HepG2 (cell line): ENCODE measurements around the gene GLB1L3. TPM values are rescaled to one million over a fixed set of nuclear protein-coding genes. Genes with fewer than 3 reads are reported as not detected.

Source experiments
- ATAC-seq: fragments of 200-7000 bp; cut with Tn5 transposase; 3 replicates; pipeline ENCODE4 v1.9.1; 2020; ENCODE audit warnings: mild to moderate bottlenecking, moderate library complexity
- BruUV-seq: library from RNA; stranded (reverse); fragments of 400-500 nt; replicated peaks from 2 replicates; lab custom pipeline; 2021; lab: Mats Ljungman, UMichigan
- CTCF ChIA-PET: fragments of 300-600 bp; formaldehyde crosslinking; extraction: SDS; loops from one replicate; lab custom pipeline; 2021; ENCODE audit warnings: low total read pairs, inconsistent platforms, low intra/inter-chr PET ratio; lab: Yijun Ruan, JAX
- POLR2A ChIA-PET: fragments of 350-600 bp; sonication (Branson Sonifier 250); formaldehyde crosslinking; loops from one replicate; lab custom pipeline; 2020; ENCODE audit warnings: antibody characterized with exemption, inconsistent platforms; lab: Yijun Ruan, JAX
- DNase-seq: peaks from one replicate; pipeline ENCODE4 v3.0.0-alpha.2; 2015; ENCODE audit warnings: low spot score
- FAIRE-seq: peaks from 3 replicates; lab custom pipeline; 2011; peaks lifted over from hg19 to GRCh38; lab: Jason Lieb, UNC
- H2AFZ ChIP-seq: one replicate; pipeline ENCODE4 v1.6.1; 2011; ENCODE audit warnings: low read length, inconsistent platforms
- H3K27ac ChIP-seq: fragments of 300-600 bp; 3 replicates; pipeline ENCODE4 v1.8.0; 2011; ENCODE audit warnings: mixed run types, mild to moderate bottlenecking, mixed read lengths, low read length, inconsistent platforms; ENCODE audit not compliant: insufficient read depth; ENCODE audit errors: extremely low read length
- H3K27me3 ChIP-seq, 2 experiments: fragments of 200-600 bp in 1 of 2; 2 replicates in 1 of 2; 3 replicates in 1 of 2; pipeline versions ENCODE4 v1.6.0 to v1.8.0; 2011; ENCODE audit warnings: low read length in 2 of 2, mild to moderate bottlenecking in 2 of 2, moderate library complexity in 2 of 2, inconsistent platforms in 1 of 2; ENCODE audit not compliant: insufficient read depth in 2 of 2, control insufficient read depth in 1 of 2
- H3K36me3 ChIP-seq, 2 experiments: fragments of 200-600 bp in 1 of 2; replicated peaks in 1 of 2; 2 replicates in 1 of 2; 3 replicates in 1 of 2; pipeline versions ENCODE4 v1.5.1 to v1.8.0; 2011; ENCODE audit warnings: low read length in 2 of 2, inconsistent platforms in 1 of 2; ENCODE audit not compliant: insufficient read depth in 2 of 2, control insufficient read depth in 1 of 2
- H3K4me1 ChIP-seq: 2 replicates; pipeline ENCODE4 v1.5.1; 2012; ENCODE audit warnings: low read length, inconsistent platforms; ENCODE audit not compliant: insufficient read depth
- H3K4me2 ChIP-seq: 2 replicates; pipeline ENCODE4 v1.6.0; 2011; ENCODE audit warnings: low read depth, low read length, inconsistent platforms
- H3K4me3 ChIP-seq, 3 experiments: fragments of 200-600 bp in 1 of 3; sonication (generic), shearing (Covaris generic) in 1 of 3; replicated peaks in 1 of 3; 2 replicates each; pipeline ENCODE4 v1.5.1; 2011 to 2016; ENCODE audit warnings: low read length in 3 of 3, inconsistent platforms in 2 of 3, low read depth in 2 of 3, mild to moderate bottlenecking in 2 of 3, control low read depth in 1 of 3, mixed read lengths in 1 of 3; ENCODE audit not compliant: insufficient read depth in 1 of 3
- H3K79me2 ChIP-seq: one replicate; pipeline ENCODE4 v1.6.1; 2011; ENCODE audit warnings: low read length, inconsistent platforms; ENCODE audit not compliant: insufficient read depth
- H3K9ac ChIP-seq: 2 replicates; pipeline ENCODE4 v1.6.0; 2011; ENCODE audit warnings: mild to moderate bottlenecking, low read depth, low read length, inconsistent platforms; ENCODE audit not compliant: insufficient read depth
- H3K9me3 ChIP-seq: 2 replicates; pipeline ENCODE4 v1.5.1; 2012; ENCODE audit warnings: mild to moderate bottlenecking, low read length
- H4K20me1 ChIP-seq: 2 replicates; pipeline ENCODE4 v1.6.0; 2011; ENCODE audit warnings: inconsistent platforms, mild to moderate bottlenecking, low read length, moderate library complexity; ENCODE audit not compliant: insufficient read depth
- ATF7 ChIP-seq, 2 experiments: fragments of 450-650 bp in 1 of 2; sonication (generic) in 1 of 2; formaldehyde crosslinking in 1 of 2; IDR thresholded peaks; 2 replicates each; pipeline versions ENCODE4 v1.4.0 to v1.6.1; 2016 to 2020; ENCODE audit warnings: antibody characterized with exemption in 1 of 2, mild to moderate bottlenecking in 1 of 2, missing genetic modification reagents in 1 of 2
- REPIN1 ChIP-seq: sonication (generic); formaldehyde crosslinking; IDR thresholded peaks from 2 replicates; pipeline ENCODE4 v1.8.0; 2022; ENCODE audit warnings: missing genetic modification reagents, low read depth, mild to moderate bottlenecking, borderline replicate concordance
- YY1 ChIP-seq: IDR thresholded peaks from 2 replicates; pipeline ENCODE4 v1.6.1; 2011; ENCODE audit warnings: low read length, low read depth, moderate library complexity, mild to moderate bottlenecking; ENCODE audit not compliant: insufficient read depth, insufficient replicate concordance
- ZNF10 ChIP-seq: sonication (generic); formaldehyde crosslinking; IDR thresholded peaks from 2 replicates; pipeline ENCODE4 v1.4.0; 2020; ENCODE audit warnings: mild to moderate bottlenecking, low read depth, missing genetic modification reagents, borderline replicate concordance
- ZNF660 ChIP-seq: sonication (generic); formaldehyde crosslinking; IDR thresholded peaks from 2 replicates; pipeline ENCODE4 v1.5.1; 2020; ENCODE audit warnings: mild to moderate bottlenecking, low read depth, missing genetic modification reagents, borderline replicate concordance
- ZNF850 ChIP-seq: sonication (generic); formaldehyde crosslinking; conservative IDR thresholded peaks from 2 replicates; pipeline ENCODE4 v1.9.0; 2021; ENCODE audit warnings: mild to moderate bottlenecking, missing genetic modification reagents
- WGBS: methylation state at CpG from one replicate; pipeline ENCODE4 v1.1.6; 2017; ENCODE audit warnings: low lambda C conversion rate; 5-methylcytosine and 5-hydroxymethylcytosine counted together
- in situ Hi-C: cut with HindIII; loops from 2 replicates; pipeline ENCODE4 v1.10.0; 2017; ENCODE audit warnings: low pct_unique_long_range_greater_than_20kb; ENCODE audit not compliant: extremely low pct_ligation_motif_present
- intact Hi-C: fragments of 100-400 bp; cut with micrococcal nuclease; formaldehyde crosslinking; loops from one replicate; pipeline ENCODE4 v1.10.0; 2022; ENCODE audit not compliant: unreplicated experiment
- polyA plus RNA-seq, 8 experiments: library from polyadenylated mRNA; depleted of rRNA in 3 of 8; stranded (reverse) in 7 of 8; unstranded in 1 of 8; fragments of >200 nt; fragmentation: Illumina TruSeq in 4 of 8; extraction: Trizol in 4 of 8; gene quantifications; 2 replicates each; pipeline versions ENCODE4 v1.2.1 to v1.2.3, GENCODE V29; 2011 to 2016; ENCODE audit warnings: low read depth in 4 of 8, missing spikeins in 1 of 8, mixed read lengths in 1 of 8; ENCODE audit not compliant: insufficient read depth in 1 of 8
- total RNA-seq, 5 experiments: library from RNA; depleted of rRNA; stranded (reverse); fragments of >200 nt; fragmentation: Illumina TruSeq; extraction: Trizol; gene quantifications; 2 replicates each; pipeline ENCODE4 v1.2.3, GENCODE V29; 2016; ENCODE audit warnings: low read depth in 1 of 5
- TF ChIP-seq, protein P1 (sequence below): IDR thresholded peaks from 2 replicates; pipeline ENCODE4 v1.4.0; 2020; ENCODE audit warnings: mild to moderate bottlenecking, missing genetic modification reagents
- TF ChIP-seq, protein P2 (sequence below): sonication (generic); formaldehyde crosslinking; IDR thresholded peaks from 2 replicates; pipeline ENCODE4 v1.4.0; 2020; ENCODE audit warnings: mild to moderate bottlenecking, missing genetic modification reagents
- TF ChIP-seq, protein P3 (sequence below): sonication (generic); formaldehyde crosslinking; IDR thresholded peaks from 2 replicates; pipeline ENCODE4 v1.5.0; 2020; ENCODE audit warnings: mild to moderate bottlenecking, low read depth, missing genetic modification reagents, borderline replicate concordance

The GLB1L3 gene
- total and polyA plus RNA-seq, 2 of the 13 experiments (the other 11 are each of a cell fraction or from before 2014, with no cell fraction given), result not detected

DNA sequence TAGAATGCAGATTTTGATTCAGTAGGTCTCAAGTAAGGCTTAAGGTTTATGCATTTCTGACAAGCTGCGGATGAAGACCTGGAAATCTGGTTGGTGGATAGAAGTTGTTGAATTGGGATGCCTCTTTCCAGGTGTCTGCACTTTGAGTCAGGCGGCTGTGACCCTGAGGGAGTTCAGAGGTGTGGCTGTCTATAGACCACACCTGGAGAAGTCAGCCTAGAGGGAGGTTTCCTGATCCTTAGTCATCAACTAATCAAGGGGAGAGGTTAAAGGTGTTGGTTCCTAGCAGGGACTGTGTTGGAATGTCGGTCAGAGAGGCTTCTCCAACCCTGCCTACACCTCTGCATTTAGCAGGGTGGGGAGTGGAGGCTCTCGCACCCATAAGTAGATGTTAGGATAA, 63.6 kb downstream of the GLB1L3 start (continued):
- TF ChIP-seq, protein P1, sequence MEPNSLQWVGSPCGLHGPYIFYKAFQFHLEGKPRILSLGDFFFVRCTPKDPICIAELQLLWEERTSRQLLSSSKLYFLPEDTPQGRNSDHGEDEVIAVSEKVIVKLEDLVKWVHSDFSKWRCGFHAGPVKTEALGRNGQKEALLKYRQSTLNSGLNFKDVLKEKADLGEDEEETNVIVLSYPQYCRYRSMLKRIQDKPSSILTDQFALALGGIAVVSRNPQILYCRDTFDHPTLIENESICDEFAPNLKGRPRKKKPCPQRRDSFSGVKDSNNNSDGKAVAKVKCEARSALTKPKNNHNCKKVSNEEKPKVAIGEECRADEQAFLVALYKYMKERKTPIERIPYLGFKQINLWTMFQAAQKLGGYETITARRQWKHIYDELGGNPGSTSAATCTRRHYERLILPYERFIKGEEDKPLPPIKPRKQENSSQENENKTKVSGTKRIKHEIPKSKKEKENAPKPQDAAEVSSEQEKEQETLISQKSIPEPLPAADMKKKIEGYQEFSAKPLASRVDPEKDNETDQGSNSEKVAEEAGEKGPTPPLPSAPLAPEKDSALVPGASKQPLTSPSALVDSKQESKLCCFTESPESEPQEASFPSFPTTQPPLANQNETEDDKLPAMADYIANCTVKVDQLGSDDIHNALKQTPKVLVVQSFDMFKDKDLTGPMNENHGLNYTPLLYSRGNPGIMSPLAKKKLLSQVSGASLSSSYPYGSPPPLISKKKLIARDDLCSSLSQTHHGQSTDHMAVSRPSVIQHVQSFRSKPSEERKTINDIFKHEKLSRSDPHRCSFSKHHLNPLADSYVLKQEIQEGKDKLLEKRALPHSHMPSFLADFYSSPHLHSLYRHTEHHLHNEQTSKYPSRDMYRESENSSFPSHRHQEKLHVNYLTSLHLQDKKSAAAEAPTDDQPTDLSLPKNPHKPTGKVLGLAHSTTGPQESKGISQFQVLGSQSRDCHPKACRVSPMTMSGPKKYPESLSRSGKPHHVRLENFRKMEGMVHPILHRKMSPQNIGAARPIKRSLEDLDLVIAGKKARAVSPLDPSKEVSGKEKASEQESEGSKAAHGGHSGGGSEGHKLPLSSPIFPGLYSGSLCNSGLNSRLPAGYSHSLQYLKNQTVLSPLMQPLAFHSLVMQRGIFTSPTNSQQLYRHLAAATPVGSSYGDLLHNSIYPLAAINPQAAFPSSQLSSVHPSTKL (CRISPR knock-in tag), result no peak
- TF ChIP-seq ATF7 (IDR thresholded peaks at IDR 0.05), result no peak
- no peak for TF ChIP-seq ATF7 (CRISPR knock-in tag; IDR thresholded peaks at IDR 0.05)
- TF ChIP-seq, protein P2, sequence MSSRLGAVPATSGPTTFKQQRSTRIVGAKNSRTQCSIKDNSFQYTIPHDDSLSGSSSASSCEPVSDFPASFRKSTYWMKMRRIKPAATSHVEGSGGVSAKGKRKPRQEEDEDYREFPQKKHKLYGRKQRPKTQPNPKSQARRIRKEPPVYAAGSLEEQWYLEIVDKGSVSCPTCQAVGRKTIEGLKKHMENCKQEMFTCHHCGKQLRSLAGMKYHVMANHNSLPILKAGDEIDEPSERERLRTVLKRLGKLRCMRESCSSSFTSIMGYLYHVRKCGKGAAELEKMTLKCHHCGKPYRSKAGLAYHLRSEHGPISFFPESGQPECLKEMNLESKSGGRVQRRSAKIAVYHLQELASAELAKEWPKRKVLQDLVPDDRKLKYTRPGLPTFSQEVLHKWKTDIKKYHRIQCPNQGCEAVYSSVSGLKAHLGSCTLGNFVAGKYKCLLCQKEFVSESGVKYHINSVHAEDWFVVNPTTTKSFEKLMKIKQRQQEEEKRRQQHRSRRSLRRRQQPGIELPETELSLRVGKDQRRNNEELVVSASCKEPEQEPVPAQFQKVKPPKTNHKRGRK, result no peak
- TF ChIP-seq, all 625 proteins: peak for 0

DNA sequence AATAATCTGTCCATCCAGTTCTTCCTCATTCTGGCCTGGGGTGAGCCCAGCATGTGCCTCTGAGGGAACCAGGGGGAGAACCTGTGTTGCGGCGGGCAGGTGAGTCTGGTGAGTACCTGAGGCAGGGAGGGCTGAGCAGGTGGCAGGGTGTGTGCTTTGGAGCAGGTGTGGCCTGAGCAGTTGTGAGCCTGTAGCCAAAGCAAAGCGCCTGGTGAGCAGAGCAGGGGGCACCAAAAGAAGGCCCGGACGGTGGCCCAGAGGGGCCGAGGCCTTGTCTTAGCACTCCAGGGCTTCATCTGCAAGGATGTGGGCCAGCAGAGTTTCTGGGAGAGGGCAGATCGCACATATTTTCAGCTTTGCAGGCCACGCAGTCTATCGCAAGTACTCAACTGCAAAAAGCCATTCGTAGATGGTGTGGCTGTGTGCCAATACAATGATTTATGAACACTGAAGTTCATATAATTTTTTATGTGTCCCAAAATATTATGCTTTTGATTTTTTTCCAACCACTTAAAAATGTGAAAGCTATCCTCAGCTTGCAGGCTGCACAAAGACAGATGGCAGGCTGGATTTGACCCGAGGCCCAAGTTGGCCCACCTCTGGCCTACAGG, 64.3 kb downstream of the GLB1L3 start:
- H3K27me3 ChIP-seq, result peaks cover 2 to 28% of the 10 kb centered on the region in 2 experiments; a peak in 3 of 5 replicates
- POLR2A ChIA-PET, result no interaction called here
- CTCF ChIA-PET, result no interaction called here
- H3K27ac ChIP-seq, result no peak overlapping the region
- TF ChIP-seq ZNF850 (no peak), REPIN1 (CRISPR knock-in tag) (no peak), YY1 (no peak), ZNF660 (CRISPR knock-in tag) (no peak), ZNF10 (CRISPR knock-in tag) (no peak)
- TF ChIP-seq, protein P3, sequence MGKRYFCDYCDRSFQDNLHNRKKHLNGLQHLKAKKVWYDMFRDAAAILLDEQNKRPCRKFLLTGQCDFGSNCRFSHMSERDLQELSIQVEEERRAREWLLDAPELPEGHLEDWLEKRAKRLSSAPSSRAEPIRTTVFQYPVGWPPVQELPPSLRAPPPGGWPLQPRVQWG (CRISPR knock-in tag), result no peak
- DNase-seq (no peak), FAIRE-seq (no peak), ATAC-seq (no peak)
- WGBS, result 59% methylated on average over 11 of the region's 11 CpGs
- intact Hi-C loops, result no loop called here
- no peak overlapping the region for H3K9ac ChIP-seq
- H3K4me3 ChIP-seq, result no peak overlapping the region
- no peak overlapping the region for H3K4me2 ChIP-seq
- in situ Hi-C loops, result no loop called here
- no peaks in the 10 kb centered on the region for H3K4me1 ChIP-seq
- no peaks in the 10 kb centered on the region for H3K36me3 ChIP-seq
- no TSS peak for BruUV-seq
- H3K79me2 ChIP-seq, result no peaks in the 10 kb centered on the region
- H4K20me1 ChIP-seq, result 0 out of 2 replicates have a peak, but pooled peaks cover 3% of the 10 kb centered on the region
- no peak overlapping the region for H2AFZ ChIP-seq
- H3K9me3 ChIP-seq, result no peaks in the 10 kb centered on the region
